ENCODE data around the gene CERS6.

Gene CERS6

DNA sequence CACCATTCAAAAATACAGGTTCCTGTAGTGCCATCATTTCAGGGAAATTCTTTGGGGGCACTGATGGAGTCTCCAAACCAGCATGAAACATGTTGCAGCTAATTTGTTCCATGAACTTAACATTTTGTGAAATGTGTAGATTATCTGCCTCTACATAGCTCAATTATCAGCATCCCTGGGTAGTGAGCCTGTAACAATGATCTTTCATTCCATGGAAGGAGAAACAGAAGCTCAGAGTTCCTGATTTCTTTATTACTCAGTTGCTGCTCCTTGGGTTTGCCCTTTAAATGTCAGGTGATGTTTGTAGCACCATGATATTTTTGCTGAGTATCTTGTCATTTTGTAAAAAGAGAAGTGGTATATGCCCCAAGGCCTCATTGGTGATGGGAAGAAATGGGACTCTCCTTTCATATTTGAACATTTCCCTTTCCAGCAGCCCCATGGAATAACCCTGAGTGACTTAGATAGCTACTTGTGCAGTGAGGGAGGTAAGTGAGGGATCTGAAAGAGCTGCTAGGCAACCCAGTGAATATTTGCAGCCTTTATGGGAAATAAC lies 146.9 kb downstream of the CERS6 start:
- no peak for DNase-seq (ENCODE audit: low read depth)

DNA sequence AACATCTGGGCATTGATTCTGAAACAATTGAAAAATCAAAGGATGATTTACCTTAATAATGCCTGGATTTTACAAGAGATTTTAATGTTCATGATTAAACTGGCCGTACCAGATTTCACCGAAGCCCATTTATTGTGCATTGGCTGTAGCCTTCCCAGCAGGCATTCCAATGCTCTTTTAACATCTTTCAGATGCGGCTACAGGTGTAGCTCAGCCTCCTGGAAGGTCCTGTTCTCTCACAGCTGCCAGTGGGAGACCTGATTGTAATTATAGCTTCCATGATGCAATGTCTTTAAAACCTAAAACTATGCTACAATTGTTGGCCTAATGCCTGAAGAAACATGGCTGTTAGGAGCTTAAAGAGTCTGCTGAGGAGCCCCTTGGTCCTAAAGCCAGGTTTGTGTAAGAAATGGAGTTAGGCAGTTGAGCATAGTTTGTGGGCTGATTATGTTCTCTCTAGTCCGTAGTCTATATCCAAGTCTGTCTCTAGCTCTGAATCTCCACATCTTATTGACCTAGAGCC lies 147.4 kb downstream of the CERS6 start:
- DNase-seq (ENCODE audit: low read depth): no peak

DNA sequence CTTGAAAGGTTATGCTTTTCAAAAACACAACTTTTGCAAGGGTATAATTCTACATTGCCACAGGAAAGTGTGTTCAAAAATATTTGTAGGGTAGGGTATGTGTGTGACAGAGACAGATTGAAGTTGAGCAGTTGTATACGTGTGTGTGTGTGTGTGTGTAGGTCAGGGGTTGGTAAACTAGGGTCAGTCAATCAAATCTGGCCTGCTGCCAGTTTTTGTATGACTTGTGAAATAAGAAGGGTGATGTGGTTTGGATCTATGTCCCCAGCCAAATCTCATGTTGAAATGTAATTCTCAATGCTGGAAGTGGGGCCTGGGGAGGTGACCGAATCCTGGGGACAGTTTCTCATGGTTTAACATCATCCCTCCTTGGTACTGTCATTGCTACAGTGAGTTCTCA lies 148.2 kb downstream of the CERS6 start:
- no peak for DNase-seq (ENCODE audit: low read depth)

DNA sequence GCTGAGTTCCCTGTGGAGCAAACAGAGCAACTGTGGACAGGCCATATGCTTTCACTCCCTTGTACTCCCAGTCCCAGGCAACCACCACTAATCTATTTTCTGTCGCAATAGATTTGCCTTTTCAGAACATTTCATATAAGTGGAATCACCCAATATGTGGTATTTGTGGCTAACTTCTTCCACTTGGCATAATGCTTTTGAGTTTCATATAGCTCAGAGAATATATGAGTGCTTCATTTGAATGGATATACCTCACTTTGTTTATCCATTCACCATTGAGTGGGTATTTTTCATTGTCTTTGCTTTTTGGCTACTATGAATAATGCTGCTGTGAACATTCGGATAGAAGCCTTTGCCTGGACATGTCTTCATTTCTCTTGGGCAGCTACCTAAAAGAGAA lies 151.9 kb downstream of the CERS6 start:
- no peak for DNase-seq (ENCODE audit: low read depth)

DNA sequence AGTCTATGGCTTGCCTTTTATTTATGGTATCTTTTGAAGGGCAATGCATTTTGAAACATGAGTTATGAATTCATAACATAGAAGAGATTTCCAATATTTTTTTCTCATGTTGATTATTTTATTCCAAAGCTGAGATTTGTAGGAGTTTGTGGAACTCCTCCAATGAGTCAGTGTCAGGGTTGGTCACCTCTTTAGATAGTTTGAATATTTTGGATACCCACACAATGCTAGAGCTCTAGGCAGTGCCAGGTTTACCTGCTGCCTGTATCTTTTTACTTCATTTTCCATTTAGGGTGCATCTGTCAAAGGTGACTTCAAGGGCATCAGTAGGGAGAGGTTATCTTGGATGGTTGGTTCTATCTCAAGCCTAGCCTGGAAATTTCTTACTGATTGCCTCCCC lies 152.7 kb downstream of the CERS6 start:
- no peak for DNase-seq (ENCODE audit: low read depth)

DNA sequence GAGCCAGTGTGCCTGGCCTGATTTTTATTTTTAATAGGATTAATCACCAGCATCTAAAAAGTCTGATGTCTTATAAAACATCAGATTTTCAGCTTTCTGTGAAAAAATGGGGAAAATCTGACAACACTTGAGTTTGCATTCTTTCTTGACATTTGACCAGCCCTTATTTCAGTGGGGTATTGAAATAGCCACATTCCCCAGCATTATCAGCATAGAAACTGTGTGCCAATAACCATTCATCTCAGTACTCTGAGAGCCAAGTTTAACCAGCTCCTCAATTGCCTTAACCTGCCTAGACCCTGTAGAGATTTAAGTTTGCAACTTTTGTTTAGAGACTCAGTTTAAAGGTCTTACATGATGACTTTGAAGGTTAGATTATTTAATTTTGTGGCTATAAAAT lies 155.0 kb downstream of the CERS6 start:
- no peak for DNase-seq (ENCODE audit: low read depth)

DNA sequence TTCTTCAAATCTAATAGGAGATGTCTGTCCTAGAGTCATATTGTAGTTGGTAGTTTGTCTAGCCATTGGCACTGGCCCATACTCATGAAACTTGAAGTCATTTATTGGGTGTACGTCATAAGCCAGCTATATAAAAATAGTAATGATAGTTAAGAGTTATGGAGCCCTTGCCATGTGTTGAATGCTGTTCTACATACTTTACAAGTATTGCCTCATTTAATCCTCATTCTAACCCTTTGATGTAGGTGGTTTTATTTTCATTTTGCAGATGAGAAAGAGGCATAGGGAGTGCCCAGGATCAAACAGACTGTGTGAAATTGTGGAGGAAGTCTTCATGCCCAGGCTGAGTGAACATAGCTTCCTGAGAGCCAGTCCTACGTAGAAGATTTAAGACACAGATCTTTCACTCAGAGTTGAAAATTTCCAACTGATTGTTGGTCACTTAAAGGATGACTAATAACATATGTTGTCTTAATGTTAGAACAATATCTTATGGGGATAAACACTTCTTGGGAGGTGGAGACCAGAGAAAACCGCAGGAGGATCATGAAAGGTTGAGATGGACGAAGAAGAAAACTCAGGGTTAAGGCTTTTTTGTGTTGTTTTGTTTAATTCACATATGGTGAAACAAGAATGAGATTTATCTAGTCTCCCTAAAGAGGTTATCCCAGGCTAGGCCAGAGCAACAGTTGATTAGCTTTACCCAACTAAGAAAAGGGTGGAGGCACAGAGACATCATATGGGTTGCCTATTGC lies 156.0 kb downstream of the CERS6 start:
- no peak for DNase-seq (ENCODE audit: low read depth)

DNA sequence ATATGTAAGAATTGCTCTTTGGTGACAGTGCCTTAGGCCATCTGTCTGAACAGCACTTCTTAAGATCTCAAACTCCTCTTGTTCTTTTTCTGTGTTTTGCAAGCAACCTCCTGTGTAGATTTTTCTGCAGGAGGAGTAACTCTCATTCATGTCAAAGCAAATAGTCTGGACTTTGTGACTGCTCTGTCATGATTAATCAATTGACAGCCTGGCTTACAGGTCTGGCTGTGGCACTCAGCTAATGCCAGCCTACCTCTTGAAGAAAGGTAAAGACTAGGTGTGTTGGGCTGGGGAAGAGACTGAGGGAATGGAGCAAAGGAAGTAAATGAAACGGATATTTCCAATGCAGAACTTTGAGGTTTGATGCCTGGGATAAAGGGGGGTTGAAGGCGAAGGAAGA lies 156.6 kb downstream of the CERS6 start:
- no peak for DNase-seq (ENCODE audit: low read depth)

DNA sequence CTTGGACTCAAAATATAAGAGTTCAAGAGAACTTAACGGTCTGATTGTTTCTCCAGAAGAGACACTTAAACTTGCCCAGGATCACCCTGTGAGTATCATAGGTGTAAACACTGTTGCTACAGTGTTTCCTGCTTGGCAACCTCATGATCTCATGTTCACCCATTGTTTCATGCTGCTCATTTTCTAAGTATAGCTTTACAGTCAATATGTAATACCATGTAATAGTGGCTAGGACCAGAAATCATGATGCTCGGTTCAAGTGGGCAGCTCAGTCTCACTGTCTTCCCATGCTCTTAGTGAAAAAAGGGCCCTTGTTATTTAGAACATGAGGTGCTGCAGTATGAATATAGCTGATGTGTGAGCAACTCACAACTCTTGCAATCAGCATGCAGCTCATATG lies 157.5 kb downstream of the CERS6 start:
- DNase-seq (ENCODE audit: low read depth): no peak

DNA sequence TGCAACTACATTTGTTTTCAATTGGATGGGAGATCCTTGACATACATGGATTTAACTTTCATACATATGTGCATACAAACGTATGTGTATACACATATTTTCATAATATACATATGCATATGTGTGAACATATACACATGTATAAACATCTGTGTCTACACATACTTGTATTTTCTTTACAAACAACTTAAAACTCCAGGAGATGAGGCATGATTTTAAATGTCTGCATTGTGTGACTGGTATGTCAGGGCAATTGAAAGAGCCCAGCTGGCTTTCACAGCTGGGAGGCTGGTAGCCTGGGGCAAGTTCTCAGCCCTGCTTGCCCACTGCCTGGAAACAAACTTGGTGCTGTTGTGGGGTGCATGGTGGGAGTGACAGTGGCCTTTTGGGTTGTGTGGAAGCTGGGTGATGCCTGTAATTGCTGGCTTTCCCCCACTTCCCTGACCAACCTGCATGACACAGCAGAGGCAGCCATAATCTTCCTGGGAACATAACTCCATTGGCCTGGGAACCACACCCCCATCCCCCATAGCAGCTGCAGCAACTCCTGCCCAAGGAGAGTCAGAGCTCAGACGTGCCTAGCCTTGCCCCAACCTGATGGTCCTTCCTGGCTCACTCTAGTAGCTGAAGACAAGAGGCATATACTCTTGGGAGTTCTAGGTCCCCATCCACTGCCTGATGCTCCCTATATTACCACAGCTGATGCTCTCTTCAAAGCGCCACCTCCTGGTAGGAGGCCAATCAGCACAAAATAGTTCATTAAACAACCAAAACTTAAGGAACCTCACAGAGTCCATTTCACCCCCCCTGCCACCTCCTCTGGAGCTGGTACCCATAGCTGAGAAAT lies 158.3 kb downstream of the CERS6 start:
- DNase-seq (ENCODE audit: low read depth): no peak

DNA sequence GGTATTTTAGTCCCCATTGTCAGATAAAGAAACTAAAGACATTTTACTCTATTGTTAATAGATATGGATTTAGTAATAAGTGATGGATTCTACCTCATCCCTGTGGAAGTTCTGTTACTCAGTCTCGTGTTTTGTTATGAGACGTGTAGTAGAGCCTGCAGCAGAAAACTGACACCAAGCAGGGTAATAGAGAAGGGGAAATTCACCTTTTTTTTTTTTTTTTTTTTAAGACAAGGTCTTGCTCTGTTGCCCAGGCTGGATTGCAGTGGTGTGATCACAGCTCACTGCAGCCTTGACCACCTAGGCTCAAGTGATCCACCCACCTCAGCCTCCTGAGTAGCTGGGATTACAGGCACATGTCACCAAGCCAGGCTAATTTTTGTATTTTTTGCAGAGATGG lies 164.5 kb downstream of the CERS6 start:
- no peak for DNase-seq (ENCODE audit: low read depth)

DNA sequence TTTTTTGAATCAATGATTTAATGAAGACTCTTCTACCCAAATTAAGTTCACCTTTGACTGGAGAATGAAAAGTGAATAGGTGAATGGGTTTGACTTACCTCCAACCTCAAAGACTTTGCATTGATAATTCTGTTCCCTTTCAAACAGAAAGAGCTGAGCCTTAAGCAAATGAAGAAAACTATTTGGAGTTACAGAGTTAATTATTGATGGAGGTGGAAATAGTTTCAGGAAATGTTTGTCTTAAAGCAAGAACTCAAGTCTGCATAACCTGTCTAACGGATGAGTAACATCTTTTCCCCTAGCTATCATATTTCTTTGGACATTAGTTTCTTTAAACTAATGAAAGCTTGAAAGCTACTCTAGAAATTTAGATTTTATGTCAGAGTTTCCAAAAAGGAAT lies 166.5 kb downstream of the CERS6 start:
- DNase-seq (ENCODE audit: low read depth): no peak

DNA sequence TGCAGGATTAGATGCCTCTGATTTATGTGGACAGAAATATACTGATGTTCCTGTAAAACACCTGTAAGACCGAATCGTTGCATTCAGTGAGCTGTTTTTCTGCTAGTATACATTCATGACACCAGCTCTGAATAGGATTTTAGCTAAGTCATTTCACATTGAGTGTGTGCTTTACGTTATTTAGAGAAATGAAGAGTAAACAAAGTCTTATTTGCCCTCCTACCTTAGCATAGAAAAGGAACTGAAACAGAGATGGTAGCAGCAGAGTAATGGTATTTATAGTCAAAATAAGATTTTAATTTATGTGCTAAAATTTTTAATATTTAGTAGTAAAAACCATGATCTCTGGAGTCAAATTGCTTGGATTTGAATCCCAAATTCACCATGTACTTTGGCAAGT lies 168.0 kb downstream of the CERS6 start:
- DNase-seq (ENCODE audit: low read depth): no peak

DNA sequence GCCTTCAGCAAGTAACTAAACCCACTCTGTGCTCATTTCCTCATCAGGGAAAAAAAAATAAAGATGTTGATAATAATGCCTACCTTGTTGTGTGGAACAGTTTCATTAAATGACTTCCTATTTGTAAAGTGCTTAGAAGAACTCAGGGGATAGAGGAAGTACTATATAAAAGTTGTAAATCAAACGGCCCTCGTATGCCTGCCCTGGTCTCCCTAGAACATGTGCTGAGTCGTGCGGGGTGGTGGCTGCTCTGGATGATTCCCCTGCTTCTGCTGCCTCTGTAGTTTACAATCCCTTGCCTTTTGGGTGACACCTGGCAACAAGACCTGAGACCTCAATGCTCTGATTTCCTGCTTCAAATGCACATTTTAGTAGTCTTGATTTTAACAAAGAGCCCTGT lies 170.0 kb downstream of the CERS6 start:
- DNase-seq (ENCODE audit: low read depth): no peak

DNA sequence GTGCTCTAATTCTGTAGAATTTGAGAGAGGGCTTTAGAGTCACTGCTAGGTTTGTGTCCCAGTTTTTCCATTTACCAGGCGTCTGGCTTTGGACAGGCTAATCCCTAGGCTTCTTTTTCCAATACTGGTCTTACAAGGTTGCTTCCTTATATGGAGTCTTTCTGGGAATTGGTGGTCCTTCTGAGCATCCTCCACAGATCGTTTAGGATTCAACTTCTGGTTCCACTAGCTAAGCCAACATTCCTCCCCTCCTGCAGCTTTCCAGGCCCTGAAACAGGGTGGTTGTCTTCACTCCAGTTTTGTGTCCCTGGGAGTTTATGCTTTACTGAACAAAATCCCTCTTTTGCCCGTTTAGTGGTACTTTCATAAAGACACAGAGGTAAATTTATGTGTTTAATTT lies 170.6 kb downstream of the CERS6 start:
- DNase-seq (ENCODE audit: low read depth): no peak

DNA sequence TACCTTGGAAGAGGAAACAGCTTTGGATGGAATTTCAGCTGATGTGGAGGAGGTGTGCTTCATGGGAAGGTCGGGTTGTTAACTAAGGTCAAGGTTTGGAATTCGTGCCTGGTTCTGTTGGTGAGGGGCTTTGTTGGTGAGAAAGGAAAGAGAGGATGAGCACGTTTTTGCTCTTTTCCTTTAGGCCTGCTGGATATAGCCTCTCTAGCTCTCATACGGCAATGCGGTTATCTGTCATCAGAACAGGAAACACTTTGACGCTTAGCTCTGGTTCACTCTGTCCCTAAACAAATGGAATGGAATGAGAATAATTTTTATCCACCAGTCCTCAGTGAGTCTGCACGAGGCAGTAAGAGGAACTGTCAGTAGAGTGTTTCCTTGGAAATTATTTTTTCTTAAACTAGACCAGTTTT lies 176.6 kb downstream of the CERS6 start:
- DNase-seq (ENCODE audit: low read depth): no peak

DNA sequence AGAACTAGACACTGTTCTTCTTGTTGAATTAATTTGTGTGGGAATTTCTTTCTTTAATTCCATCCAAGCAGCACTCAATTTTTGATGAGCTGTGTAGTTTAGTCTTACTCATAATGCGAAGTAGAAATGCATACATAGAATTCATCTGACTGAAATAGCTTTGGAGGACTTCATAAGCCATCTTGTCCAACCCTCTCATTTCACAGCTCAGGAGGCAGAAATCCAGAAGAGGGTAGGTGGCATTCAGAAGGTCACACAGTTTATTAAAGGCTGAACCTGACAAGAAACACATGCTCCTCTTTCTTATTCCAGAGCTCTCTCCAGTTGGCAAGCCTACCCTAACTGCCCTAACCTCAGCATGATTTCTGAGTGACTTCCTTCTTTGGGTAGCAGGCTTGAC lies 177.1 kb downstream of the CERS6 start:
- no peak for DNase-seq (ENCODE audit: low read depth)

DNA sequence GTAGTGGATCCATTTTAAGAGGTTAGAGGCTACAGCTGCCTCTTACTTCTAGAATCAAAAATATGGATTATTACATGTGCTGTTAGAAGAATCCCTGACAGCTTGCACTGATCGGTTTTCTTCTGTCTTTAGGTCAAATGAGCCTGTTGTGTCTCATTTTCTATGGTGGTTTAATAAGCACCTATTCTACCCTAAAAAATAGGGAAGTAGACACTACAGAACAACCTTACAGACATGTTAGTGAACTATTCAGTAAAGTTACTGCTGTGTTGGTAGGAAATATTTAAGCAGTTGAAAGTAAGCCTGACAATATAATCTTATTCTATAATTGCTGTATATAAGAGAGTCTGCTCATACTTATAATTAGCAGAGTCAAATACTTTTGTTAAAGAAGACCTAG lies 177.8 kb downstream of the CERS6 start:
- DNase-seq (ENCODE audit: low read depth): no peak

DNA sequence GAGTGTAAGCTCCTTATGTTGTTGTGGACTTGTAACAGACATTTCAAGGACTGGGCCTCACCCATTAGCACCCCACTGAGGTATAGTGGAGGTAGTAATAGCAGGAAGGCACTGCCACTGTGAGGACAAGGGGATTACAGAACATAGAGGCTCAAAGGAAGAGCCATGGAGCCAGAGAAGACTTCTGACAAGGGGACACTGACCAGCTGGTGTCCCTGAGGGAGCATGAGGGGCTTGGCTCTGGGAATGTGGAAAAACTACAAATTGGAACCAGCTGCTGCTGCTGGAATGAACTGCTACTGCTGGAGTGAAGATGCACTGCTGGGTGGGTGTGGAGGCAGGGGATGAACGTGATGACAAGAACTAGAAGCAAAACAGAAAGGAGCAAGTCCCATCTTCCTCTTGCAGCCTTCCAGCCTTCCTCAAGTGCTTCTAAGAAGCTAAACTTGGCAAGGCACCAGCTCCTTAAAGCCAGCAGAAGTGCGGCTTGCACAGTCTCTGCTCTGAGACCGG lies 179.0 kb downstream of the CERS6 start:
- DNase-seq (ENCODE audit: low read depth): no peak

DNA sequence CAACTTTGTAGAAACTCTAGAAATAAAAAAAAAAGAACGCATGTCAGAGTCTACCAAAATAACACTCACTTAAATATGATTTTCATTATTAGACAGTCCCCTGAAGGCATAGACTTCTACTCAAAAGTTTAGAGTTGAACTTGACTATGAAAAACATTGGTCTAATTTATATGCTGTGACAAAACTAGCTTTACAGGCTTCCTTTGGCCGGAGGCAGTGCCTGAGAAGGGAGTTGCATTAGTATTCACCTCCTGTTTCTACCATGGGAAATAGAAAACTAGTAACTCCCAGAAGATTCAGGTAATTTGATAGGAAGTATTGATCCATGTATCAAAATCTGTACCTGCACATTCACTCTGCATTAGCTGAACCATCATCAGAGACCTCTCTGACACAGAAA lies 182.9 kb downstream of the CERS6 start:
- DNase-seq (ENCODE audit: low read depth): no peak

DNA sequence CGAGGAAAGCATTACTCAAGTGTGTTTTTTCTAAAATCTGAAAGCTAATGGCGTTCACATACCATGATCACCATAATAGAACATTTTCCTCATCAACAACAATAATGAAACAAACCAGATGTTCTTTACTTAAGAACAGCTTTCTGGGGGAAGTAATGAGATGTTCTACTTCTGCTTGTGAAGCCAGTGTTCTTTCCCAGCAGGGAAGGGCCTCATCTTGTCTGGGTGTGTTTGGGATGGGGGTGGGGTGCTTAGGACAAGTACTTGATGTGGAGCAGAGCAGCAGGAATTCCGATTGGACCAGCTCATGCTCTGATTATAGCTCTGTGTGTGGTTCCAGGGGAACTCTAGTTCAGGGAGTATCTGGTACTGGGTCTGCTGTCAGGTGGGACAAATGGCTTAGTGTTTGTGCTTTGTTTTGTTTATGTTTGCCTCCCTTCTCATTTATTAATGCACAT lies 183.4 kb downstream of the CERS6 start:
- no peak for DNase-seq (ENCODE audit: low read depth)

DNA sequence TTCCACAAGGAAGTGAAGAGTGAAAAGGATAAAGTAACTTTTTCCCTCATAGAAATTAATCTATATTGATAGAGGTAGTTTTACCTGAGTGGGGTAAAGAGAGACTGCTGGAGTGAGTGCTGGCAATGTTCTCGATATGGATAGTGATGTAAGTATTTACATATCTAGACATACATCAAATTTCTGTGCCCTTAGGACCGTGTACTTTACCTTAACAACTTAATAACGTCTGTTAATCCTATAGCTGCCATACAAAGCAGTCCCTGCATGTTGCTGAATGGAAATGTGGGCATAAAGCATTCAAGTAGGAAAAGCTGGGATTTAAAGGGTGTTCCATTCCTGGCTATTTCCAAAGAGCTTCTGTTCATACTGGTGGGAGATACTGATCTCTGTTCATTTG lies 184.0 kb downstream of the CERS6 start:
- DNase-seq (ENCODE audit: low read depth): no peak

DNA sequence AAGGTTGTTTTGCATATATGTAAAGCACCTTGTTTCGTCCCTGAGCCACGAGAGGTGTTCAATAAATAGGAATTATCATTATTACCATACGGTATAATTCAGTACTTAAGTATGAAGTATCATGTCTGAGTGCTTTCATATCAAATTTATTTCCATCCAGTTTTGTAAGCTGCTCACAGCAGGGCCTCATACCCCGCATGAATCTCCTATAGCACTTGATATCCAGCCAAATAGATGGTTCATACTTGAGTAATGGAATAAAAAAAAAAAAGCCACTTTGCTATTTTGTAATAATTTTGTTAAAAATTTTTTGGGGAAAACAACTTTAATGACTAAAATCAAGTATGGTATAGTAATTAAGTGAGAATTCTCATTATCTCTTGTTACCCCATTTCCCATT lies 185.6 kb downstream of the CERS6 start:
- no peak for DNase-seq (ENCODE audit: low read depth)
